GM23338 (cell line): ENCODE data around the gene PIR. TPM values are rescaled to one million over a fixed set of nuclear protein-coding genes. Genes with fewer than 3 reads are reported as not detected.

Experiments used
- ATAC-seq: fragments of 200-7000 bp; cut with Tn5 transposase; 3 replicates; pipeline ENCODE4 v1.9.1; 2020
- DNase-seq: peaks from one replicate; pipeline ENCODE4 v3.0.0-alpha.2; 2015; ENCODE audit warnings: low spot score
- H2AFZ ChIP-seq: fragments of 200-600 bp; sonication (generic); 2 replicates; pipeline ENCODE4 v1.8.0; 2016; ENCODE audit warnings: antibody characterized with exemption, mild to moderate bottlenecking, moderate library complexity
- H3F3A ChIP-seq: fragments of 200-600 bp; sonication (generic); replicated peaks from 2 replicates; pipeline ENCODE4 v1.8.0; 2017; ENCODE audit warnings: antibody characterized with exemption, mixed run types, low read depth
- H3K27ac ChIP-seq: fragments of 200-600 bp; sonication (generic); 2 replicates; pipeline ENCODE4 v1.6.1; 2016; ENCODE audit warnings: low read depth
- H3K27me3 ChIP-seq: fragments of 200-600 bp; sonication (generic); 2 replicates; pipeline ENCODE4 v1.8.0; 2016; ENCODE audit warnings: mild to moderate bottlenecking, mixed run types, moderate library complexity; ENCODE audit not compliant: insufficient read depth
- H3K36me3 ChIP-seq: fragments of 200-600 bp; sonication (generic); 2 replicates; pipeline ENCODE4 v1.8.0; 2016; ENCODE audit warnings: mild to moderate bottlenecking; ENCODE audit not compliant: insufficient read depth
- H3K4me1 ChIP-seq: fragments of 200-600 bp; sonication (generic); 2 replicates; pipeline ENCODE4 v1.8.0; 2016; ENCODE audit warnings: mild to moderate bottlenecking, moderate library complexity; ENCODE audit not compliant: insufficient read depth
- H3K4me2 ChIP-seq: fragments of 200-600 bp; sonication (generic); 2 replicates; pipeline ENCODE4 v1.7.1; 2017; ENCODE audit warnings: mixed run types
- H3K4me3 ChIP-seq: fragments of 200-600 bp; sonication (generic); 2 replicates; pipeline ENCODE4 v1.6.1; 2016; ENCODE audit warnings: mixed run types
- H3K79me2 ChIP-seq: fragments of 200-600 bp; sonication (generic); replicated peaks from 2 replicates; pipeline ENCODE4 v1.8.0; 2017; ENCODE audit warnings: mild to moderate bottlenecking; ENCODE audit not compliant: insufficient read depth
- H3K9me2 ChIP-seq: fragments of 200-600 bp; sonication (generic); 2 replicates; pipeline ENCODE4 v1.8.0; 2017; ENCODE audit not compliant: insufficient read depth
- H4K20me1 ChIP-seq: fragments of 200-600 bp; sonication (generic); replicated peaks from 2 replicates; pipeline ENCODE4 v1.8.0; 2017; ENCODE audit warnings: mild to moderate bottlenecking; ENCODE audit not compliant: insufficient read depth
- H3K27ac Mint-ChIP-seq: 2 replicates; pipeline ENCODE4 v1.8.0; 2020; ENCODE audit warnings: inconsistent platforms, mild to moderate bottlenecking, moderate library complexity, mixed read lengths
- H3K27me3 Mint-ChIP-seq: 3 replicates; pipeline ENCODE4 v1.8.0; 2022; ENCODE audit warnings: low read depth, mild to moderate bottlenecking, moderate library complexity, mixed read lengths, inconsistent platforms; ENCODE audit not compliant: insufficient read depth, poor library complexity
- H3K36me3 Mint-ChIP-seq: 3 replicates; pipeline ENCODE4 v1.8.0; 2021; ENCODE audit warnings: low read depth, mild to moderate bottlenecking, inconsistent platforms, moderate library complexity, mixed read lengths
- H3K4me1 Mint-ChIP-seq: 3 replicates; pipeline ENCODE4 v1.8.0; 2020; ENCODE audit warnings: mild to moderate bottlenecking, inconsistent platforms, mixed read lengths
- H3K4me3 Mint-ChIP-seq: 3 replicates; pipeline ENCODE4 v1.8.0; 2021; ENCODE audit warnings: moderate library complexity, mild to moderate bottlenecking, inconsistent platforms, mixed read lengths
- H3K9me3 Mint-ChIP-seq: 3 replicates; pipeline ENCODE4 v1.8.0; 2020; ENCODE audit warnings: moderate library complexity, mild to moderate bottlenecking, inconsistent platforms, mixed read lengths
- CREB1 ChIP-seq: fragments of 250-450 bp; sonication (Bioruptor Pico); IDR thresholded peaks from 2 replicates; pipeline ENCODE4 v1.5.0; 2020; ENCODE audit warnings: low read depth, mild to moderate bottlenecking, moderate library complexity
- CTCF ChIP-seq, 2 experiments: fragments of 200-600 bp in 1 of 2; sonication (generic) in 1 of 2; conservative IDR thresholded peaks; 2 replicates each; pipeline versions ENCODE4 v1.5.1 to v1.6.1; 2016 to 2017; ENCODE audit warnings: antibody characterized with exemption in 2 of 2, low read depth in 2 of 2, mild to moderate bottlenecking in 2 of 2, moderate library complexity in 1 of 2
- EZH2 ChIP-seq: fragments of 200-600 bp; sonication (generic); IDR thresholded peaks from one replicate; pipeline ENCODE4 v1.8.0; 2017; ENCODE audit warnings: antibody characterized with exemption, mild to moderate bottlenecking, low read depth; ENCODE audit not compliant: unreplicated experiment
- EZH2phosphoT487 ChIP-seq: fragments of 200-600 bp; sonication (generic); IDR thresholded peaks from one replicate; pipeline ENCODE4 v1.8.1; 2018; ENCODE audit warnings: antibody characterized with exemption; ENCODE audit not compliant: unreplicated experiment
- NANOG ChIP-seq: IDR thresholded peaks from 2 replicates; pipeline ENCODE4 v1.6.1; 2016; ENCODE audit warnings: antibody characterized with exemption, borderline replicate concordance
- POLR2AphosphoS5 ChIP-seq: IDR thresholded peaks from 2 replicates; pipeline ENCODE4 v1.6.1; 2016; ENCODE audit warnings: antibody characterized with exemption, low read depth
- ZNF114 ChIP-seq: fragments of 250-450 bp; sonication (Bioruptor Pico); IDR thresholded peaks from 2 replicates; pipeline ENCODE4 v1.5.0; 2020; ENCODE audit warnings: mild to moderate bottlenecking, moderate library complexity
- ZNF331 ChIP-seq: fragments of 250-450 bp; sonication (Bioruptor Pico); IDR thresholded peaks from 2 replicates; pipeline ENCODE4 v1.5.0; 2020; ENCODE audit warnings: low read depth, mild to moderate bottlenecking, moderate library complexity
- polyA plus RNA-seq: library from polyadenylated mRNA; unstranded; fragments of >200 nt; fragmentation: Nextera tagmentation; extraction: Ambion mirVana; gene quantifications from 2 replicates; pipeline ENCODE4 v1.2.1, GENCODE V29; 2016
- total RNA-seq: library from RNA; depleted of rRNA; stranded (reverse); fragments of >200 nt; shearing (Covaris generic); gene quantifications from 2 replicates; pipeline ENCODE4 v1.2.3, GENCODE V29; 2014
- TF ChIP-seq, protein P1 (sequence below): IDR thresholded peaks from 2 replicates; pipeline ENCODE4 v1.6.1; 2016; ENCODE audit warnings: antibody characterized with exemption
- TF ChIP-seq, protein P2 (sequence below): fragments of 250-450 bp; sonication (Bioruptor Pico); IDR thresholded peaks from 2 replicates; pipeline ENCODE4 v1.5.0; 2020; ENCODE audit warnings: mild to moderate bottlenecking, moderate library complexity
- TF ChIP-seq, protein P3 (sequence below): IDR thresholded peaks from one replicate; pipeline ENCODE4 v1.6.1; 2018; ENCODE audit warnings: antibody characterized with exemption; ENCODE audit not compliant: unreplicated experiment

PIR gene
- total and polyA plus RNA-seq, 2 experiments from 2014 or later, result 13.1 to 25.2 TPM

- no peak for TF ChIP-seq CTCF (conservative IDR thresholded peaks at IDR 0.05; ENCODE audit: low read depth in 2 of 2)
- no peak for TF ChIP-seq EZH2
- no peak for TF ChIP-seq NANOG
- no peak for TF ChIP-seq EZH2phosphoT487
- TF ChIP-seq, protein P1, sequence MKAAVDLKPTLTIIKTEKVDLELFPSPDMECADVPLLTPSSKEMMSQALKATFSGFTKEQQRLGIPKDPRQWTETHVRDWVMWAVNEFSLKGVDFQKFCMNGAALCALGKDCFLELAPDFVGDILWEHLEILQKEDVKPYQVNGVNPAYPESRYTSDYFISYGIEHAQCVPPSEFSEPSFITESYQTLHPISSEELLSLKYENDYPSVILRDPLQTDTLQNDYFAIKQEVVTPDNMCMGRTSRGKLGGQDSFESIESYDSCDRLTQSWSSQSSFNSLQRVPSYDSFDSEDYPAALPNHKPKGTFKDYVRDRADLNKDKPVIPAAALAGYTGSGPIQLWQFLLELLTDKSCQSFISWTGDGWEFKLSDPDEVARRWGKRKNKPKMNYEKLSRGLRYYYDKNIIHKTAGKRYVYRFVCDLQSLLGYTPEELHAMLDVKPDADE, result no peak
- no peak for TF ChIP-seq CREB1 (CRISPR knock-in tag)
- no peak for TF ChIP-seq POLR2AphosphoS5
- TF ChIP-seq ZNF114 (CRISPR knock-in tag), result no peak
- TF ChIP-seq ZNF331 (CRISPR knock-in tag), result no peak
Measured at GRCh38 chrX:15492469-15492868, 664 bp downstream of the PIR start (continued).

GRCh38 chrX:15483891-15484290, 9.2 kb downstream of the PIR start:
- no peak overlapping the region for H3K4me3 ChIP-seq
- Mint-ChIP-seq H3K4me3 (no peak overlapping the region), H3K27ac (no peak overlapping the region), H3K4me1 (no peaks in the 10 kb centered on the region), H3K27me3 (no peaks in the 10 kb centered on the region), H3K36me3 (peaks cover 10% of the 10 kb centered on the region), H3K9me3 (no peaks in the 10 kb centered on the region)
- H3K79me2 ChIP-seq, result no peaks in the 10 kb centered on the region
- no peaks in the 10 kb centered on the region for H3K27me3 ChIP-seq
- H3K36me3 ChIP-seq, result no peaks in the 10 kb centered on the region
- no peaks in the 10 kb centered on the region for H3K4me1 ChIP-seq
- H3K27ac ChIP-seq, result no peak overlapping the region
- H2AFZ ChIP-seq, result no peak overlapping the region
- no peak for DNase-seq
- H3F3A ChIP-seq, result no peaks in the 10 kb centered on the region
- H4K20me1 ChIP-seq, result no peaks in the 10 kb centered on the region
- ATAC-seq, result no peak
- H3K9me2 ChIP-seq, result no peaks in the 10 kb centered on the region
- H3K4me2 ChIP-seq, result no peak overlapping the region
- TF ChIP-seq NANOG (no peak), ZNF114 (CRISPR knock-in tag) (no peak), CREB1 (CRISPR knock-in tag) (no peak)
- TF ChIP-seq, protein P2, sequence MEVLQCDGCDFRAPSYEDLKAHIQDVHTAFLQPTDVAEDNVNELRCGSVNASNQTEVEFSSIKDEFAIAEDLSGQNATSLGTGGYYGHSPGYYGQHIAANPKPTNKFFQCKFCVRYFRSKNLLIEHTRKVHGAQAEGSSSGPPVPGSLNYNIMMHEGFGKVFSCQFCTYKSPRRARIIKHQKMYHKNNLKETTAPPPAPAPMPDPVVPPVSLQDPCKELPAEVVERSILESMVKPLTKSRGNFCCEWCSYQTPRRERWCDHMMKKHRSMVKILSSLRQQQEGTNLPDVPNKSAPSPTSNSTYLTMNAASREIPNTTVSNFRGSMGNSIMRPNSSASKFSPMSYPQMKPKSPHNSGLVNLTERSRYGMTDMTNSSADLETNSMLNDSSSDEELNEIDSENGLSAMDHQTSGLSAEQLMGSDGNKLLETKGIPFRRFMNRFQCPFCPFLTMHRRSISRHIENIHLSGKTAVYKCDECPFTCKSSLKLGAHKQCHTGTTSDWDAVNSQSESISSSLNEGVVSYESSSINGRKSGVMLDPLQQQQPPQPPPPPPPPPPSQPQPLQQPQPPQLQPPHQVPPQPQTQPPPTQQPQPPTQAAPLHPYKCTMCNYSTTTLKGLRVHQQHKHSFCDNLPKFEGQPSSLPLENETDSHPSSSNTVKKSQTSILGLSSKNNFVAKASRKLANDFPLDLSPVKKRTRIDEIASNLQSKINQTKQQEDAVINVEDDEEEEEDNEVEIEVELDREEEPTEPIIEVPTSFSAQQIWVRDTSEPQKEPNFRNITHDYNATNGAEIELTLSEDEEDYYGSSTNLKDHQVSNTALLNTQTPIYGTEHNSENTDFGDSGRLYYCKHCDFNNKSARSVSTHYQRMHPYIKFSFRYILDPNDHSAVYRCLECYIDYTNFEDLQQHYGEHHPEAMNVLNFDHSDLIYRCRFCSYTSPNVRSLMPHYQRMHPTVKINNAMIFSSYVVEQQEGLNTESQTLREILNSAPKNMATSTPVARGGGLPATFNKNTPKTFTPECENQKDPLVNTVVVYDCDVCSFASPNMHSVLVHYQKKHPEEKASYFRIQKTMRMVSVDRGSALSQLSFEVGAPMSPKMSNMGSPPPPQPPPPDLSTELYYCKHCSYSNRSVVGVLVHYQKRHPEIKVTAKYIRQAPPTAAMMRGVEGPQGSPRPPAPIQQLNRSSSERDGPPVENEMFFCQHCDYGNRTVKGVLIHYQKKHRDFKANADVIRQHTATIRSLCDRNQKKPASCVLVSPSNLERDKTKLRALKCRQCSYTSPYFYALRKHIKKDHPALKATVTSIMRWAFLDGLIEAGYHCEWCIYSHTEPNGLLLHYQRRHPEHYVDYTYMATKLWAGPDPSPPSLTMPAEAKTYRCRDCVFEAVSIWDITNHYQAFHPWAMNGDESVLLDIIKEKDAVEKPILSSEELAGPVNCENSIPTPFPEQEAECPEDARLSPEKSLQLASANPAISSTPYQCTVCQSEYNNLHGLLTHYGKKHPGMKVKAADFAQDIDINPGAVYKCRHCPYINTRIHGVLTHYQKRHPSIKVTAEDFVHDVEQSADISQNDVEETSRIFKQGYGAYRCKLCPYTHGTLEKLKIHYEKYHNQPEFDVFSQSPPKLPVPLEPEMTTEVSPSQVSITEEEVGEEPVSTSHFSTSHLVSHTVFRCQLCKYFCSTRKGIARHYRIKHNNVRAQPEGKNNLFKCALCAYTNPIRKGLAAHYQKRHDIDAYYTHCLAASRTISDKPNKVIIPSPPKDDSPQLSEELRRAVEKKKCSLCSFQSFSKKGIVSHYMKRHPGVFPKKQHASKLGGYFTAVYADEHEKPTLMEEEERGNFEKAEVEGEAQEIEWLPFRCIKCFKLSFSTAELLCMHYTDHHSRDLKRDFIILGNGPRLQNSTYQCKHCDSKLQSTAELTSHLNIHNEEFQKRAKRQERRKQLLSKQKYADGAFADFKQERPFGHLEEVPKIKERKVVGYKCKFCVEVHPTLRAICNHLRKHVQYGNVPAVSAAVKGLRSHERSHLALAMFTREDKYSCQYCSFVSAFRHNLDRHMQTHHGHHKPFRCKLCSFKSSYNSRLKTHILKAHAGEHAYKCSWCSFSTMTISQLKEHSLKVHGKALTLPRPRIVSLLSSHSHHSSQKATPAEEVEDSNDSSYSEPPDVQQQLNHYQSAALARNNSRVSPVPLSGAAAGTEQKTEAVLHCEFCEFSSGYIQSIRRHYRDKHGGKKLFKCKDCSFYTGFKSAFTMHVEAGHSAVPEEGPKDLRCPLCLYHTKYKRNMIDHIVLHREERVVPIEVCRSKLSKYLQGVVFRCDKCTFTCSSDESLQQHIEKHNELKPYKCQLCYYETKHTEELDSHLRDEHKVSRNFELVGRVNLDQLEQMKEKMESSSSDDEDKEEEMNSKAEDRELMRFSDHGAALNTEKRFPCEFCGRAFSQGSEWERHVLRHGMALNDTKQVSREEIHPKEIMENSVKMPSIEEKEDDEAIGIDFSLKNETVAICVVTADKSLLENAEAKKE (CRISPR knock-in tag), result no peak
- TF ChIP-seq, protein P3, sequence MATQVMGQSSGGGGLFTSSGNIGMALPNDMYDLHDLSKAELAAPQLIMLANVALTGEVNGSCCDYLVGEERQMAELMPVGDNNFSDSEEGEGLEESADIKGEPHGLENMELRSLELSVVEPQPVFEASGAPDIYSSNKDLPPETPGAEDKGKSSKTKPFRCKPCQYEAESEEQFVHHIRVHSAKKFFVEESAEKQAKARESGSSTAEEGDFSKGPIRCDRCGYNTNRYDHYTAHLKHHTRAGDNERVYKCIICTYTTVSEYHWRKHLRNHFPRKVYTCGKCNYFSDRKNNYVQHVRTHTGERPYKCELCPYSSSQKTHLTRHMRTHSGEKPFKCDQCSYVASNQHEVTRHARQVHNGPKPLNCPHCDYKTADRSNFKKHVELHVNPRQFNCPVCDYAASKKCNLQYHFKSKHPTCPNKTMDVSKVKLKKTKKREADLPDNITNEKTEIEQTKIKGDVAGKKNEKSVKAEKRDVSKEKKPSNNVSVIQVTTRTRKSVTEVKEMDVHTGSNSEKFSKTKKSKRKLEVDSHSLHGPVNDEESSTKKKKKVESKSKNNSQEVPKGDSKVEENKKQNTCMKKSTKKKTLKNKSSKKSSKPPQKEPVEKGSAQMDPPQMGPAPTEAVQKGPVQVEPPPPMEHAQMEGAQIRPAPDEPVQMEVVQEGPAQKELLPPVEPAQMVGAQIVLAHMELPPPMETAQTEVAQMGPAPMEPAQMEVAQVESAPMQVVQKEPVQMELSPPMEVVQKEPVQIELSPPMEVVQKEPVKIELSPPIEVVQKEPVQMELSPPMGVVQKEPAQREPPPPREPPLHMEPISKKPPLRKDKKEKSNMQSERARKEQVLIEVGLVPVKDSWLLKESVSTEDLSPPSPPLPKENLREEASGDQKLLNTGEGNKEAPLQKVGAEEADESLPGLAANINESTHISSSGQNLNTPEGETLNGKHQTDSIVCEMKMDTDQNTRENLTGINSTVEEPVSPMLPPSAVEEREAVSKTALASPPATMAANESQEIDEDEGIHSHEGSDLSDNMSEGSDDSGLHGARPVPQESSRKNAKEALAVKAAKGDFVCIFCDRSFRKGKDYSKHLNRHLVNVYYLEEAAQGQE, result no peak
